GM19351 (cell line): ENCODE results near the gene ANO3.
A peak's percentile ranks its signal among the peaks of the same experiment; 100 is the strongest.
"Not testable (repeated sequence)": the region's sequence is repeated elsewhere in the genome, so short reads cannot be mapped to it uniquely, and the experiment has no call there.

Experiments used
- ATAC-seq: cut with Tn5 transposase; IDR thresholded peaks from one replicate; pipeline ENCODE4 v1.9.1; 2021; ENCODE audit warnings: mild to moderate bottlenecking, moderate library complexity; ENCODE audit not compliant: unreplicated experiment

The ANO3 gene

GRCh38 chr11:26571861-26572654, 240.1 kb downstream of the ANO3 start, which contains the start of gene MUC15:
Gene MUC15, minus strand, starts transcription at chr11:26572263. Its CDS starts 5,169 bp downstream, at chr11:26567094.
- no peak for ATAC-seq

GRCh38 chr11:26572770-26573402, 241.0 kb downstream of the ANO3 start:
- no peak for ATAC-seq

- ATAC-seq: no peak
These were observed 242.0 kb downstream of the ANO3 start for GRCh38 chr11:26573896-26574295.

- ATAC-seq: no peak
These were observed 244.0 kb downstream of the ANO3 start for GRCh38 chr11:26575946-26576345.

GRCh38 chr11:26578998-26579661, 247.2 kb downstream of the ANO3 start:
- no peak for ATAC-seq

GRCh38 chr11:26579683-26580082, 247.8 kb downstream of the ANO3 start:
- no peak for ATAC-seq

GRCh38 chr11:26580929-26581328, 249.0 kb downstream of the ANO3 start:
- no peak for ATAC-seq

DNA sequence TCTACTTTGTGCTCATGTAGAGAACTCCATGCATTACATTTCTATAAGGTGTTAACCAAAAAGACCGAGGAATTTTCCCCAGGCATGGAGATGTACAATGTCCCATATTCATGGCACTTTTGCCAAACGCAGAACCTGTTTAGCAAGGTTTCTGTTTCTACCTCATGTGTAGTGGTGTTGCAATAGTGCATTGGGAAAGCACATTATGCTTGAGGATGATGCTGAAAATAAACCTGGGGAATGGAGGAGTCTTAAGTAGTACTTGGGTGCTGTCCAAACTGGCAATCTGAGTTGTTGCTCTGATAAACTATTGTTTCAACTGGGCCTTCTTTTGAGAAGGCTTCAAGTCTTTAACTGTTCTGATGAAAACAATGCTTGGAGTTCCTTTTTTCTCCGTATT, 251.6 kb downstream of the ANO3 start:
- no peak for ATAC-seq

GRCh38 chr11:26584818-26585217, 252.9 kb downstream of the ANO3 start:
- no peak for ATAC-seq

GRCh38 chr11:26587073-26587472, 255.1 kb downstream of the ANO3 start:
- no peak for ATAC-seq

GRCh38 chr11:26593691-26594090, 261.8 kb downstream of the ANO3 start:
- ATAC-seq: no peak

DNA sequence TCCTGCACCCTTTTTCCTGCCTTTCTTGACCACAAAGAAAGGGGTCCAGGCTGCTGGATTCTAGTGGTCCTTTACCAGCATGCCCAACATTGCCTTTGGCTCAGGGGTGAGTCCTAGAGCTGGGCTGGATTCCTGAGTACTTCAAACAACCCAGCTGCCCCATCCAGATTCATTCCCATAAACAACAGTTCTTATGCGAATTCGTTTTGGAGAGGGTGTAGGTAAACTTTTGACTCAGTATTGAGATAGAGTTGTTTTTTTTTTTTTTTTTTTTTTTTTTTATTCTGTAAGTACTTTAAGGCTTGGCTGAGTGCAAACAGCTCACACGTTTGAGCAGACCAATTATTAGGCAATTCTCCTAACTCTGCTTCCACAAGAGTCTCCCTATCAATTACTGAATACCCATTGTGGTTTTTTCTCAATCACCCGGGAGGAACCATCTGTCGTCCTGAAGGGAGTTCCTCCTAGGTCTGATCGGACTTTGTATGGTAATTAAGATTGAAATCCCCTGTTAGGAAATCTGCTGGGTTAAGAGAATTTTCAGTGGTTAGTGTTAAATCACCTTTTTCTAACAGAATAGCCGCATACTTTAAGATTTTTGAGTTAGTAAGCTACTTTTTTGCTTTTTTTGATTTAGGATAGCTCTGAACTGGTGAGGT, 263.4 kb downstream of the ANO3 start:
- not testable (repeated sequence) for ATAC-seq

- ATAC-seq: not testable (repeated sequence)
These were observed 265.2 kb downstream of the ANO3 start for GRCh38 chr11:26597049-26597689.

GRCh38 chr11:26597899-26598298, 266.0 kb downstream of the ANO3 start:
- no peak for ATAC-seq

DNA sequence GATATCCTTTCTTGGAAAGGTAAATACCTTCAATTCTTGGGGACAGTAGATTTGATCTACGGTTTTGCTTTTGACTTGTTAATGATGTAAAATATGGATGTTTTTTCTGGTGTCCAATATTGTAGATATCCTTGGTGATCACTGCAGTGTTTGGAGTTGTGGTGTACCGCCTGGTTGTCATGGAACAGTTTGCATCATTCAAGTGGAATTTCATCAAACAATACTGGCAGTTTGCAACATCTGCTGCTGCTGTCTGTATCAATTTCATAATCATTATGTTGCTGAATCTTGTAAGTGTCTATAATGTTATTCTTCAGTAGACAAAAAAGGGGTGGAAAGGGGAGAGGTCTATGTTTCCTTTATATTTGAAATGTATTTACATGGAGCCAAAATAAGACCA, 267.5 kb downstream of the ANO3 start:
- ATAC-seq: no peak

DNA sequence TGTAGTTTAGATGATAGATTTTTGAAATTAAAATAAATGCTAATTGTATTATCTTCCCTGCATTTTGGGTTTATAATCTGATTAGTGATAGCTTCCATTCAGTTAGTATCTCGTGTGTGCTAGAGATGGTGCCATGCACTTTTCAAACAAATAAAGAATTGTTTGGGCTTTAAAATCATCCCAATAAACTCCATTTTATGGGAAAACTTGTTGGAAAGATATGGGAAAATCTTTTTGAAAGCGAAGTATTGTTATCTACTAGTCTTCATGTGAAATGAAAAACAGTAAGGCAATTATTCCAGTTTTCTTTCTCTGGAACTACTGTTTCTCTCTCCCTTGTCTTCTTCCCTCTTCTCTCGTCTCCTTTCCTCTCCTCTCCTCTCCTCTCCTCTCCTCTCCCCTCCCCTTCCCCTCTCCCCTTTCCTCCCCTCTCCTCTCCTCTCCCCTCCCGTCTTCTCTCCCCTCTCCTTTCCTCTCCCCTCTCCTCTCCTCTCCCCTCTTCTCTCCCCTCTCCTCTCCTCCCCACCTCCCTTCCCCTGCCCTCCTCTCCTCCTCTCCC, 268.0 kb downstream of the ANO3 start:
- no peak for ATAC-seq

GRCh38 chr11:26607725-26608506, 276.0 kb downstream of the ANO3 start:
- peak; percentile 56 for ATAC-seq

DNA sequence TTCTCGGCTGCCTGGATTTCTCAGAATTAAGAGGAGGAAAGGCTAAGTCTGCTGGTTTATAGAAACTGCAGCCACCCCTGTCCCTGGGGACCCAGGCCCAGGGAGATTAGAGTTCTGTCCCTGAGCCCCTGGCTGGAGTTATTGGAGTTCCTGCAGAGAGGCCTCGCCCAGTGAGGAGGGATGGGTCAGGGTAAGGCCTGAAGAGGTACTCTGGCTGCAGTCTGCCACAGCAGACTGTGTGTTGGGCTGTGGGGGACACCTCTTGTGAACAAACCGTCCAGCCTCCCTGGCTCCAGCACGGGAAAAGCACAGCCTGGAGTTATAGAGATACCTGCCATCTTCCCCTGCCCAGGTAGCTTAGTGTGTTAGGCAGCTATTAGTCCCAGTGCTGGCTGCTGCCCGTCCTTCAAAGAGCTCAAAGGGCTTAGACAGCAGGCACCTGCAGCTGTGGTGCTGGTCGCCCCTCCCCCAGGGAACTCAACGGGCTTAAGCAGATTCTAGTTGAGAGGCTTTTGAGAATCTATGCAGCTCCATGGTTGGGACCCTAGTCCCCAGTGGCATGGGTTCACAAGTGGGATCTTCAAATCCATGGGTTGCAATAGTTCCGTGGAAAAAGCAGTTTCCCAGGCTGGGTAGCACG, 276.7 kb downstream of the ANO3 start:
- peak; percentile 30 for ATAC-seq

DNA sequence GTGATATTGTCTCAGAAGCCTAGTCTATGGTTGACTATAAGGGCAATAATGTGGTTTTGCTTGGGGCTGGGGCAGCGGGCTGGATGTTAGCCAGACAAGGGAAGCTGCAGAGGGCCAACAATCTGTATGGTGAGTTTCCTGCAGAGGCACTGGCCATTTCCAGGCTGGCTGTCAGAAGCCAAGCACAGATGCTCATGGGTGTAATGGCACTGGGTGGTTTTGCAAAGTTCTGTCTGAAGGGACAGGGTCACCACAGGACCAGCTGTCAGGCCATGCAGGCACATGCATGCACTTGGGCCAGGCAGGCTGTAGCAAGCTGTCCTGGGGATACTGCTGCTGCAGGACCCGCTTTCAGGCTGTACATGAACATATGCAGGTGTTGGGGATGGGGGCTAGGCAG, 281.8 kb downstream of the ANO3 start:
- no peak for ATAC-seq
